ENCODE results near the gene DDX47. TPM values are rescaled to one million over a fixed set of nuclear protein-coding genes. Genes with fewer than 3 reads are reported as not detected.

DDX47 gene
- polyA plus RNA-seq, 1 of the 3 experiments (the other 2 are of a cell fraction), result 68.4 TPM

DNA sequence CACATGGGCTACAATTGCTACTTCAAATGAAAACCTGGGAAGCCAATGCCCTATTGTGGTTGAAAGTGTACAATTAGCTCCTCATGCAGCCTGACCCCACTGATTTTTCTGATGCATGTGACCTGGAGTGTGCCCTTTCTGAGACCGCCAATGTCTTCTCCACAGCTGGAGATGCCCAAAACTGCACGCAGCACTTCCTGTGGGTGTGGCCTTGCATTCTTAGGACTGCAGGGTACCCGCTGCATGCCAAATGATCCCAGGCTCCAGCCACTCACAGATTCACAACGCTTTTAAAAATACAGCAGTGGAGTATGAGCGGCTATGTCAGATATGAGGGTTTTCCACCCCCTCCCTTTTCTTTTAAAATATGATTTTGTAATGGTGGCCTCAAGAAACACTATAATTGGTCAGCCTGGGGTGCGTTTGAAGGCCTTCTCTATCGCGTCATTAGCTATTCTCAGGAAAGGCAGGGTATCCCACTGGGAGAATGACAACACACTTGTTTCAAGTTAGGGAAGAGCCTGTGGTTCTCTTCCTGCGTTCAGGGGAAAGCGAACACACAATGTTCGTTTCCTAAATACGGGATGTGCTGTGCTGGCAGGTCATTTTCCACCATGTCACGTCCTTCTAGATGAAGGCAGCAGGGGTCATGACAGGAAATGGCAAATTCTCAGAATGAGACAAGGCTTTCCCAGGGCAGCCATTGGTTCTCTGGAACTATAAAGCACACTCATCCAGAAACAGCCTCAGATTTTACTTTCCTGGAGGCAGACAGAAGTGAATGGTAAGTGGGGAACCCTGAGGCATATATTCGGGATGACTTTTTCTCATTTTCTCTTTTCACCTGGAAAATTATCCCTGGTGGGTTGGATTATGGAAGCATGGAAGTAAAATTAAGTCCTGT is 28.0 kb upstream of the DDX47 start, which contains the start of gene APOLD1:
Gene APOLD1 (plus strand): TSS at position 749 of the 904 bp plus-strand sequence. CDS start 33 bp downstream, at position 782.
- ChIA-PET POLR2A (no interaction called here), CTCF (interaction anchor here (0.8 kb wide), 1 partner anchor 52 kb away, joined by 3 read pairs; no protein-coding TSS in a partner anchor)
- Histone ChIP-seq H3K9me3 (no peaks in the 10 kb centered on the region), H3F3A (replicated peaks; ENCODE audit: insufficient read depth) (peaks cover 7% of the 10 kb centered on the region), H3K4me1 (ENCODE audit: control insufficient read depth in 1 of 2, insufficient read depth in 2 of 2, low read depth in 1 of 2, low read length in 1 of 2) (peaks cover 0 to 19% of the 10 kb centered on the region in 2 experiments; a peak in 3 of 4 replicates), H3K79me2 (ENCODE audit: insufficient read depth) (no peaks in the 10 kb centered on the region), H3K4me3 (ENCODE audit: low read depth in 2 of 2, low read length in 1 of 2) (peak within 1 kb of the TSS; percentile 51 to 54), H4K20me1 (ENCODE audit: insufficient read depth) (no peaks in the 10 kb centered on the region), H3K9ac (peak within 1 kb of the TSS; percentile 60), H3K36me3 (replicated peaks in 1 of 2; ENCODE audit: control insufficient read depth in 1 of 2, insufficient read depth in 2 of 2, low read length in 1 of 2) (no peaks in the 10 kb centered on the region), H3K9me2 (no peaks in the 10 kb centered on the region), H3K4me2 (peak within 1 kb of the TSS; percentile 82), H2AFZ (ENCODE audit: low read depth) (peak within 1 kb of the TSS; percentile 91), H3K27me3 (ENCODE audit: insufficient read depth) (no peaks in the 10 kb centered on the region), H3K27ac (ENCODE audit: low read depth in 2 of 2, low read length in 1 of 2) (peak within 1 kb of the TSS; percentile 49 to 92; a peak in 3 of 4 replicates)
- WGBS (ENCODE audit: low lambda C conversion rate), result 91% methylated on average over 14 of the region's 14 CpGs
- TF ChIP-seq, protein P1, sequence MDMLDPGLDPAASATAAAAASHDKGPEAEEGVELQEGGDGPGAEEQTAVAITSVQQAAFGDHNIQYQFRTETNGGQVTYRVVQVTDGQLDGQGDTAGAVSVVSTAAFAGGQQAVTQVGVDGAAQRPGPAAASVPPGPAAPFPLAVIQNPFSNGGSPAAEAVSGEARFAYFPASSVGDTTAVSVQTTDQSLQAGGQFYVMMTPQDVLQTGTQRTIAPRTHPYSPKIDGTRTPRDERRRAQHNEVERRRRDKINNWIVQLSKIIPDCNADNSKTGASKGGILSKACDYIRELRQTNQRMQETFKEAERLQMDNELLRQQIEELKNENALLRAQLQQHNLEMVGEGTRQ (IDR thresholded peaks at IDR 0.05; ENCODE audit: borderline replicate concordance, low read depth, low read length), result no peak
- TF ChIP-seq, protein P2, sequence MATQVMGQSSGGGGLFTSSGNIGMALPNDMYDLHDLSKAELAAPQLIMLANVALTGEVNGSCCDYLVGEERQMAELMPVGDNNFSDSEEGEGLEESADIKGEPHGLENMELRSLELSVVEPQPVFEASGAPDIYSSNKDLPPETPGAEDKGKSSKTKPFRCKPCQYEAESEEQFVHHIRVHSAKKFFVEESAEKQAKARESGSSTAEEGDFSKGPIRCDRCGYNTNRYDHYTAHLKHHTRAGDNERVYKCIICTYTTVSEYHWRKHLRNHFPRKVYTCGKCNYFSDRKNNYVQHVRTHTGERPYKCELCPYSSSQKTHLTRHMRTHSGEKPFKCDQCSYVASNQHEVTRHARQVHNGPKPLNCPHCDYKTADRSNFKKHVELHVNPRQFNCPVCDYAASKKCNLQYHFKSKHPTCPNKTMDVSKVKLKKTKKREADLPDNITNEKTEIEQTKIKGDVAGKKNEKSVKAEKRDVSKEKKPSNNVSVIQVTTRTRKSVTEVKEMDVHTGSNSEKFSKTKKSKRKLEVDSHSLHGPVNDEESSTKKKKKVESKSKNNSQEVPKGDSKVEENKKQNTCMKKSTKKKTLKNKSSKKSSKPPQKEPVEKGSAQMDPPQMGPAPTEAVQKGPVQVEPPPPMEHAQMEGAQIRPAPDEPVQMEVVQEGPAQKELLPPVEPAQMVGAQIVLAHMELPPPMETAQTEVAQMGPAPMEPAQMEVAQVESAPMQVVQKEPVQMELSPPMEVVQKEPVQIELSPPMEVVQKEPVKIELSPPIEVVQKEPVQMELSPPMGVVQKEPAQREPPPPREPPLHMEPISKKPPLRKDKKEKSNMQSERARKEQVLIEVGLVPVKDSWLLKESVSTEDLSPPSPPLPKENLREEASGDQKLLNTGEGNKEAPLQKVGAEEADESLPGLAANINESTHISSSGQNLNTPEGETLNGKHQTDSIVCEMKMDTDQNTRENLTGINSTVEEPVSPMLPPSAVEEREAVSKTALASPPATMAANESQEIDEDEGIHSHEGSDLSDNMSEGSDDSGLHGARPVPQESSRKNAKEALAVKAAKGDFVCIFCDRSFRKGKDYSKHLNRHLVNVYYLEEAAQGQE (IDR thresholded peaks at IDR 0.05; ENCODE audit: low read depth, low read length), result no peak
- TF ChIP-seq RXRA (IDR thresholded peaks at IDR 0.05; ENCODE audit: borderline replicate concordance, low read depth) (no peak), GABPA (IDR thresholded peaks at IDR 0.05; ENCODE audit: low read depth) (no peak), CHD2 (IDR thresholded peaks at IDR 0.05; ENCODE audit: low read length, partially characterized antibody) (no peak), MXI1 (IDR thresholded peaks at IDR 0.05; ENCODE audit: low read depth, low read length) (no peak), TCF12 (IDR thresholded peaks at IDR 0.05) (no peak), ELF1 (IDR thresholded peaks at IDR 0.05) (no peak), EP300 (IDR thresholded peaks at IDR 0.05; ENCODE audit: borderline replicate concordance in 1 of 2, low read depth in 1 of 2, low read length in 1 of 2) (no peak), FOSL2 (IDR thresholded peaks at IDR 0.05; ENCODE audit: borderline replicate concordance, low read depth) (no peak), EZH2phosphoT487 (IDR thresholded peaks at IDR 0.05; ENCODE audit: borderline replicate concordance, low read depth) (no peak), FOXJ3 (CRISPR knock-in tag; IDR thresholded peaks at IDR 0.05) (no peak), TAF1 (IDR thresholded peaks at IDR 0.05; ENCODE audit: borderline replicate concordance, low read depth, low read length) (no peak), RFX5 (IDR thresholded peaks at IDR 0.05; ENCODE audit: low read length) (no peak), FOXM1 (IDR thresholded peaks at IDR 0.05; ENCODE audit: low read depth) (no peak)
- TF ChIP-seq, protein P3, sequence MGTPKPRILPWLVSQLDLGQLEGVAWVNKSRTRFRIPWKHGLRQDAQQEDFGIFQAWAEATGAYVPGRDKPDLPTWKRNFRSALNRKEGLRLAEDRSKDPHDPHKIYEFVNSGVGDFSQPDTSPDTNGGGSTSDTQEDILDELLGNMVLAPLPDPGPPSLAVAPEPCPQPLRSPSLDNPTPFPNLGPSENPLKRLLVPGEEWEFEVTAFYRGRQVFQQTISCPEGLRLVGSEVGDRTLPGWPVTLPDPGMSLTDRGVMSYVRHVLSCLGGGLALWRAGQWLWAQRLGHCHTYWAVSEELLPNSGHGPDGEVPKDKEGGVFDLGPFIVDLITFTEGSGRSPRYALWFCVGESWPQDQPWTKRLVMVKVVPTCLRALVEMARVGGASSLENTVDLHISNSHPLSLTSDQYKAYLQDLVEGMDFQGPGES (IDR thresholded peaks at IDR 0.05; ENCODE audit: low read depth, low read length), result no peak
- TF ChIP-seq, protein P4, sequence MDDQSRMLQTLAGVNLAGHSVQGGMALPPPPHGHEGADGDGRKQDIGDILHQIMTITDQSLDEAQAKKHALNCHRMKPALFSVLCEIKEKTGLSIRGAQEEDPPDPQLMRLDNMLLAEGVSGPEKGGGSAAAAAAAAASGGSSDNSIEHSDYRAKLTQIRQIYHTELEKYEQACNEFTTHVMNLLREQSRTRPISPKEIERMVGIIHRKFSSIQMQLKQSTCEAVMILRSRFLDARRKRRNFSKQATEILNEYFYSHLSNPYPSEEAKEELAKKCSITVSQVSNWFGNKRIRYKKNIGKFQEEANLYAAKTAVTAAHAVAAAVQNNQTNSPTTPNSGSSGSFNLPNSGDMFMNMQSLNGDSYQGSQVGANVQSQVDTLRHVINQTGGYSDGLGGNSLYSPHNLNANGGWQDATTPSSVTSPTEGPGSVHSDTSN (IDR thresholded peaks at IDR 0.05), result no peak
- TF ChIP-seq, protein P5, sequence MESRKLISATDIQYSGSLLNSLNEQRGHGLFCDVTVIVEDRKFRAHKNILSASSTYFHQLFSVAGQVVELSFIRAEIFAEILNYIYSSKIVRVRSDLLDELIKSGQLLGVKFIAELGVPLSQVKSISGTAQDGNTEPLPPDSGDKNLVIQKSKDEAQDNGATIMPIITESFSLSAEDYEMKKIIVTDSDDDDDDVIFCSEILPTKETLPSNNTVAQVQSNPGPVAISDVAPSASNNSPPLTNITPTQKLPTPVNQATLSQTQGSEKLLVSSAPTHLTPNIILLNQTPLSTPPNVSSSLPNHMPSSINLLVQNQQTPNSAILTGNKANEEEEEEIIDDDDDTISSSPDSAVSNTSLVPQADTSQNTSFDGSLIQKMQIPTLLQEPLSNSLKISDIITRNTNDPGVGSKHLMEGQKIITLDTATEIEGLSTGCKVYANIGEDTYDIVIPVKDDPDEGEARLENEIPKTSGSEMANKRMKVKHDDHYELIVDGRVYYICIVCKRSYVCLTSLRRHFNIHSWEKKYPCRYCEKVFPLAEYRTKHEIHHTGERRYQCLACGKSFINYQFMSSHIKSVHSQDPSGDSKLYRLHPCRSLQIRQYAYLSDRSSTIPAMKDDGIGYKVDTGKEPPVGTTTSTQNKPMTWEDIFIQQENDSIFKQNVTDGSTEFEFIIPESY (IDR thresholded peaks at IDR 0.05; ENCODE audit: borderline replicate concordance, low read depth), result no peak
- DNase-seq, result no peak
